IMR-90 (cell line): ENCODE measurements around the gene EXT2. TPM values are rescaled to one million over a fixed set of nuclear protein-coding genes. Genes with fewer than 3 reads are reported as not detected.

Experiments used
- ATAC-seq: fragments of 200-7000 bp; cut with Tn5 transposase; 2 replicates; pipeline ENCODE4 v1.9.1; 2020; ENCODE audit warnings: low read depth, mild to moderate bottlenecking, moderate library complexity
- BruUV-seq: library from RNA; stranded (reverse); fragments of 400-500 nt; replicated peaks from 2 replicates; lab custom pipeline; 2021; lab: Mats Ljungman, UMichigan
- CTCF ChIA-PET: fragments of 300-600 bp; formaldehyde crosslinking; extraction: SDS; loops from one replicate; lab custom pipeline; 2021; ENCODE audit warnings: antibody characterized with exemption; lab: Yijun Ruan, JAX
- POLR2A ChIA-PET: fragments of 300-600 bp; sonication (Branson Sonifier 250); formaldehyde crosslinking; loops from one replicate; lab custom pipeline; 2022; ENCODE audit warnings: antibody characterized with exemption; ENCODE audit not compliant: unreplicated experiment; lab: Charles Lee
- DNase-seq: peaks from one replicate; pipeline ENCODE4 v3.0.0; 2013
- H2AFZ ChIP-seq: replicated peaks from 2 replicates; pipeline ENCODE3; 2013; ENCODE audit warnings: low read length, mild to moderate bottlenecking; ENCODE audit not compliant: poor library complexity
- H2AK5ac ChIP-seq: 2 replicates; pipeline ENCODE4 v1.6.1; 2013; ENCODE audit warnings: low read depth, low read length, inconsistent platforms
- H2AK9ac ChIP-seq: replicated peaks from 2 replicates; pipeline ENCODE3; 2013; ENCODE audit warnings: mild to moderate bottlenecking, low read depth, low read length, moderate library complexity; ENCODE audit not compliant: poor library complexity
- H2BK120ac ChIP-seq: 2 replicates; pipeline ENCODE4 v1.6.1; 2013; ENCODE audit warnings: low read depth, low read length, inconsistent platforms
- H2BK15ac ChIP-seq: 3 replicates; pipeline ENCODE4 v1.6.1; 2013; ENCODE audit warnings: low read depth, low read length, inconsistent platforms
- H2BK20ac ChIP-seq: 2 replicates; pipeline ENCODE4 v1.6.1; 2013; ENCODE audit warnings: low read depth, mild to moderate bottlenecking, inconsistent platforms, low read length, moderate library complexity
- H2BK5ac ChIP-seq: 2 replicates; pipeline ENCODE4 v1.6.1; 2013; ENCODE audit warnings: mild to moderate bottlenecking, low read depth, low read length, inconsistent platforms; ENCODE audit not compliant: poor library complexity, severe bottlenecking
- H3K14ac ChIP-seq: replicated peaks from 2 replicates; pipeline ENCODE4 v1.6.1; 2013; ENCODE audit warnings: low read depth, low read length, inconsistent platforms
- H3K18ac ChIP-seq: 2 replicates; pipeline ENCODE4 v1.6.1; 2013; ENCODE audit warnings: low read depth, low read length, control low read depth
- H3K23ac ChIP-seq: 2 replicates; pipeline ENCODE4 v1.6.1; 2013; ENCODE audit warnings: low read depth, low read length, inconsistent platforms
- H3K27ac ChIP-seq: 2 replicates; pipeline ENCODE4 v1.5.1; 2013; ENCODE audit warnings: mild to moderate bottlenecking, control low read depth, low read length; ENCODE audit not compliant: insufficient read depth
- H3K27me3 ChIP-seq: 2 replicates; pipeline ENCODE4 v1.6.1; 2013; ENCODE audit warnings: low read length; ENCODE audit not compliant: control insufficient read depth, insufficient read depth
- H3K36me3 ChIP-seq: 2 replicates; pipeline ENCODE4 v1.6.1; 2013; ENCODE audit warnings: low read length, mixed read lengths; ENCODE audit not compliant: control insufficient read depth, insufficient read depth
- H3K4ac ChIP-seq: 2 replicates; pipeline ENCODE4 v1.6.1; 2013; ENCODE audit warnings: low read depth, low read length, inconsistent platforms
- H3K4me1 ChIP-seq: 2 replicates; pipeline ENCODE4 v1.6.1; 2013; ENCODE audit warnings: low read length, mixed read lengths; ENCODE audit not compliant: control insufficient read depth, insufficient read depth
- H3K4me2 ChIP-seq: 2 replicates; pipeline ENCODE4 v1.6.1; 2013; ENCODE audit warnings: low read depth, mild to moderate bottlenecking, control low read depth, low read length, moderate library complexity
- H3K4me3 ChIP-seq: 2 replicates; pipeline ENCODE4 v1.5.1; 2013; ENCODE audit warnings: low read depth, mild to moderate bottlenecking, control low read depth, low read length, moderate library complexity; ENCODE audit not compliant: insufficient read depth
- H3K56ac ChIP-seq: 2 replicates; pipeline ENCODE4 v1.6.1; 2013; ENCODE audit warnings: low read length, inconsistent platforms; ENCODE audit not compliant: insufficient read depth; ENCODE audit errors: extremely low read depth
- H3K79me1 ChIP-seq, 2 experiments: 2 replicates each; pipeline ENCODE4 v1.6.1; 2013; ENCODE audit warnings: low read length in 2 of 2, inconsistent platforms in 1 of 2, low read depth in 1 of 2
- H3K9ac ChIP-seq: 2 replicates; pipeline ENCODE4 v1.6.1; 2013; ENCODE audit warnings: low read depth, low read length, control low read depth
- H3K9me1 ChIP-seq: 2 replicates; pipeline ENCODE4 v1.6.1; 2013; ENCODE audit warnings: low read length, inconsistent platforms; ENCODE audit not compliant: insufficient read depth
- H3K9me3 ChIP-seq: 2 replicates; pipeline ENCODE4 v1.6.1; 2013; ENCODE audit warnings: low read length; ENCODE audit not compliant: control insufficient read depth, insufficient read depth
- H4K20me1 ChIP-seq: 2 replicates; pipeline ENCODE4 v1.6.1; 2013; ENCODE audit warnings: low read length, inconsistent platforms; ENCODE audit not compliant: insufficient read depth
- H4K5ac ChIP-seq: 2 replicates; pipeline ENCODE4 v1.6.1; 2013; ENCODE audit warnings: mild to moderate bottlenecking, low read depth, low read length, control low read depth
- H4K8ac ChIP-seq, 2 experiments: 2 replicates each; pipeline ENCODE4 v1.6.1; 2013; ENCODE audit warnings: low read depth in 2 of 2, low read length in 2 of 2, control low read depth in 1 of 2, inconsistent platforms in 1 of 2
- H4K91ac ChIP-seq: 2 replicates; pipeline ENCODE4 v1.6.1; 2013; ENCODE audit warnings: low read depth, low read length, inconsistent platforms; ENCODE audit not compliant: insufficient read depth
- ELK1 ChIP-seq: fragments of 150-350 bp; IDR thresholded peaks from 2 replicates; pipeline ENCODE4 v1.6.1; 2016; ENCODE audit warnings: low read depth, mild to moderate bottlenecking, low read length, moderate library complexity, borderline replicate concordance
- RFX5 ChIP-seq: IDR thresholded peaks from 2 replicates; pipeline ENCODE4 v1.8.0; 2012; ENCODE audit warnings: low read depth, mild to moderate bottlenecking, low read length, moderate library complexity
- WGBS, 2 experiments: methylation state at CpG; one replicate each; pipeline versions ENCODE4 v1.1.5 to v1.1.7; 2013; ENCODE audit warnings: missing lambda C conversion rate in 2 of 2; ENCODE audit not compliant: insufficient read length in 1 of 2; ENCODE audit errors: extremely low coverage in 2 of 2; 5-methylcytosine and 5-hydroxymethylcytosine counted together
- dilution Hi-C: fragments of 300-500 bp; cut with HindIII; formaldehyde crosslinking; loops from one replicate; pipeline ENCODE4 v1.14.3; 2018; ENCODE audit warnings: low sequenced_read_pairs; ENCODE audit not compliant: unreplicated experiment
- in situ Hi-C: fragments of 300-500 bp; cut with MboI; formaldehyde crosslinking; loops from 3 replicates; pipeline ENCODE4 v1.14.3; 2019; ENCODE audit warnings: low sequenced_read_pairs, inconsistent platforms, mixed read lengths
- intact Hi-C: fragments of 100-400 bp; cut with micrococcal nuclease; formaldehyde crosslinking; loops from 2 replicates; pipeline ENCODE4 v1.10.0; 2022
- polyA plus RNA-seq, 3 experiments: library from polyadenylated mRNA; depleted of rRNA; stranded (reverse); fragments of >200 nt; gene quantifications; 2 replicates each; pipeline ENCODE4 v1.2.3, GENCODE V29; 2012; ENCODE audit warnings: low replicate concordance in 1 of 3
- total RNA-seq: library from RNA; depleted of rRNA; stranded (reverse); fragments of >200 nt; gene quantifications from 2 replicates; pipeline ENCODE4 v1.2.3, GENCODE V29; 2012

The EXT2 gene
- total and polyA plus RNA-seq, 2 of the 4 experiments (the other 2 are of a cell fraction), result 75.0 to 85.3 TPM

GRCh38 chr11:44281151-44281550, 185.7 kb downstream of the EXT2 start:
- Histone ChIP-seq H3K4me1 (no peaks in the 10 kb centered on the region), H3K4ac (no peak overlapping the region), H3K9me3 (no peaks in the 10 kb centered on the region), H3K14ac (no peak overlapping the region), H2BK15ac (no peak overlapping the region), H4K5ac (no peak overlapping the region), H3K27me3 (peaks cover 29% of the 10 kb centered on the region), H3K27ac (no peak overlapping the region), H2AK5ac (no peak overlapping the region), H3K56ac (no peak overlapping the region), H3K4me2 (no peak overlapping the region), H3K23ac (no peak overlapping the region), H4K91ac (no peak overlapping the region), H3K79me1 (no peaks in the 10 kb centered on the region), H4K20me1 (no peaks in the 10 kb centered on the region), H3K9me1 (no peaks in the 10 kb centered on the region), H3K18ac (no peak overlapping the region), H2BK20ac (no peak overlapping the region), H2AFZ (no peak overlapping the region), H4K8ac (no peak overlapping the region), H2AK9ac (no peak overlapping the region), H3K9ac (no peak overlapping the region), H2BK5ac (no peak overlapping the region), H3K4me3 (no peak overlapping the region), H3K36me3 (no peaks in the 10 kb centered on the region), H2BK120ac (no peak overlapping the region)
- TF ChIP-seq ELK1, result no peak
- no peak for TF ChIP-seq RFX5
- POLR2A ChIA-PET, result no interaction called here
- in situ Hi-C loops (loop anchor here (10.0 kb wide), 1 partner anchor 254 kb away; no protein-coding TSS in a partner anchor), intact Hi-C loops (no loop called here), dilution Hi-C loops (no loop called here)
- no TSS peak for BruUV-seq
- ATAC-seq, result no peak
- no peak for DNase-seq
- CTCF ChIA-PET, result no interaction called here
- WGBS, 2 experiments, result no CpG with 5 or more reads among the region's 9 CpGs
